Thyroid gland (tissue), 4 donors: ENCODE data around the gene ANO6. TPM values are rescaled to one million over a fixed set of nuclear protein-coding genes. Genes with fewer than 3 reads are reported as not detected.
"Not testable (repeated sequence)": the region's sequence is repeated elsewhere in the genome, so short reads cannot be mapped to it uniquely, and the experiment has no call there.

Source experiments
- DNase-seq, 2 donors: peaks; one replicate each; pipeline ENCODE4 v3.0.0-alpha.2; 2019
- H3K27ac ChIP-seq, 3 donors: fragments of 200-600 bp; sonication (generic); 1 replicate in 2 of 3; 2 replicates in 1 of 3; pipeline ENCODE4 v1.5.1; 2016 to 2019; ENCODE audit warnings: mild to moderate bottlenecking in 1 of 3, moderate library complexity in 1 of 3
- H3K27me3 ChIP-seq: fragments of 200-600 bp; sonication (generic); one replicate; pipeline ENCODE4 v1.5.1; 2019
- H3K36me3 ChIP-seq, 2 donors: fragments of 200-600 bp; sonication (generic); one replicate each; pipeline ENCODE4 v1.5.1; 2016 to 2019
- H3K4me1 ChIP-seq, 2 donors: fragments of 200-600 bp; sonication (generic); one replicate each; pipeline ENCODE4 v1.5.1; 2017 to 2019
- H3K4me3 ChIP-seq, 3 donors: fragments of 200-600 bp; sonication (generic); replicated peaks in 1 of 3; 1 replicate in 2 of 3; 2 replicates in 1 of 3; pipeline ENCODE4 v1.5.1; 2016; ENCODE audit warnings: mild to moderate bottlenecking in 1 of 3
- H3K9me3 ChIP-seq: fragments of 200-600 bp; sonication (generic); one replicate; pipeline ENCODE4 v1.5.1; 2017
- POLR2A ChIP-seq, 2 donors: fragments of 450-650 bp; IDR thresholded peaks; one replicate each; pipeline ENCODE4 v1.6.1; 2017; ENCODE audit warnings: antibody characterized with exemption in 2 of 2, mild to moderate bottlenecking in 2 of 2, moderate library complexity in 1 of 2
- WGBS, 2 donors: methylation state at CpG; one replicate each; pipeline ENCODE4 v1.1.5; 2017; 5-methylcytosine and 5-hydroxymethylcytosine counted together
- intact Hi-C: fragments of 100-400 bp; cut with DNase I; formaldehyde crosslinking; loops from one replicate; pipeline ENCODE4 v1.15.1; 2023
- total RNA-seq, 4 donors: library from RNA; depleted of rRNA; stranded (reverse); fragments of >200 nt; gene quantifications; one replicate each; pipeline ENCODE4 v1.2.3, GENCODE V29; 2016
- TF ChIP-seq, protein P1 (sequence below), 6 experiments: fragments of 200-600 bp in 3 of 6; fragments of 450-650 bp in 3 of 6; sonication (generic) in 3 of 6; IDR thresholded peaks; one replicate each; pipeline ENCODE4 v1.5.1; 2016 to 2019; ENCODE audit warnings: antibody characterized with exemption in 6 of 6, mild to moderate bottlenecking in 2 of 6, inconsistent platforms in 1 of 6, moderate library complexity in 1 of 6

The ANO6 gene
- total RNA-seq, 4 donors from 2014 or later, result 37.3 to 61.1 (median 48.1) TPM

DNA sequence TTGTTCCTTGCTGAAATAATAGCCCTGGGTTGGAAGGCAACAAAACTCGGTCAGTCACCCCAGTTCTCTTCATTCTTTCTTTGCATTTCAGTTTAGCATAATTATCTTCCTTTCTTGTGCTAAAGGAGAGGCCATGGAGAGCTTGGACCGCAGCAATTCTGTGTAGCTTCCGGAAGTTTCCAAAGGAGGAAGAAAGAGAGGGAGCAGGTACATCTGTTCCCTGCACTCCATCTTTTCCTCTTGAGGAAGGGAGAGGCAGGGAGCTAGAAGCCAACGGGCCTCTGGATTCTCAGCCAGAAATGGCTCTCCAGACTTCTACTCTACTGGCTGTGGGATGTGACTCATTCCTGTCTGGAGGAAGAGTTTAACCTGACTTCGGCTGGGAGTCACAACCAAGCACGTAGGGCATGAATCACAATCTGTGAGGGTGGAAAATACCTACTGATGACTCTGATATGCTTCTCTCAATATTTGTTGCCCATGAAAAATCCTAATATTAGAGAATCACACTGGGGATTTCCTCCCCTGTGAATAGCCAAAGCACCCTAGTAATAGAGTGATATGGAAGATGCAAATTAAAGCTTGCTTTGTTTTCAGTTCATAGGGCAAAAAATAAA, 17.0 kb downstream of the ANO6 start:
- no peaks in the 10 kb centered on the region for H3K27me3 ChIP-seq
- TF ChIP-seq, protein P1, sequence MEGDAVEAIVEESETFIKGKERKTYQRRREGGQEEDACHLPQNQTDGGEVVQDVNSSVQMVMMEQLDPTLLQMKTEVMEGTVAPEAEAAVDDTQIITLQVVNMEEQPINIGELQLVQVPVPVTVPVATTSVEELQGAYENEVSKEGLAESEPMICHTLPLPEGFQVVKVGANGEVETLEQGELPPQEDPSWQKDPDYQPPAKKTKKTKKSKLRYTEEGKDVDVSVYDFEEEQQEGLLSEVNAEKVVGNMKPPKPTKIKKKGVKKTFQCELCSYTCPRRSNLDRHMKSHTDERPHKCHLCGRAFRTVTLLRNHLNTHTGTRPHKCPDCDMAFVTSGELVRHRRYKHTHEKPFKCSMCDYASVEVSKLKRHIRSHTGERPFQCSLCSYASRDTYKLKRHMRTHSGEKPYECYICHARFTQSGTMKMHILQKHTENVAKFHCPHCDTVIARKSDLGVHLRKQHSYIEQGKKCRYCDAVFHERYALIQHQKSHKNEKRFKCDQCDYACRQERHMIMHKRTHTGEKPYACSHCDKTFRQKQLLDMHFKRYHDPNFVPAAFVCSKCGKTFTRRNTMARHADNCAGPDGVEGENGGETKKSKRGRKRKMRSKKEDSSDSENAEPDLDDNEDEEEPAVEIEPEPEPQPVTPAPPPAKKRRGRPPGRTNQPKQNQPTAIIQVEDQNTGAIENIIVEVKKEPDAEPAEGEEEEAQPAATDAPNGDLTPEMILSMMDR (IDR thresholded peaks at IDR 0.05), result no peak
- no peak for TF ChIP-seq POLR2A (IDR thresholded peaks at IDR 0.05)
- H3K9me3 ChIP-seq, result no peaks in the 10 kb centered on the region
- peak overlapping the region in 2 of 3 donors; percentile 76 to 77 for H3K27ac ChIP-seq
- DNase-seq, result peak in 1 of 2 donors; percentile 5
- no peaks in the 10 kb centered on the region for H3K36me3 ChIP-seq
- H3K4me3 ChIP-seq, result no peak overlapping the region
- intact Hi-C loops, result no loop called here
- H3K4me1 ChIP-seq, result peaks cover 26 to 45% of the 10 kb centered on the region in 2 donors
- 56 to 59% methylated on average over 6 of the region's 6 CpGs for WGBS, 2 donors

DNA sequence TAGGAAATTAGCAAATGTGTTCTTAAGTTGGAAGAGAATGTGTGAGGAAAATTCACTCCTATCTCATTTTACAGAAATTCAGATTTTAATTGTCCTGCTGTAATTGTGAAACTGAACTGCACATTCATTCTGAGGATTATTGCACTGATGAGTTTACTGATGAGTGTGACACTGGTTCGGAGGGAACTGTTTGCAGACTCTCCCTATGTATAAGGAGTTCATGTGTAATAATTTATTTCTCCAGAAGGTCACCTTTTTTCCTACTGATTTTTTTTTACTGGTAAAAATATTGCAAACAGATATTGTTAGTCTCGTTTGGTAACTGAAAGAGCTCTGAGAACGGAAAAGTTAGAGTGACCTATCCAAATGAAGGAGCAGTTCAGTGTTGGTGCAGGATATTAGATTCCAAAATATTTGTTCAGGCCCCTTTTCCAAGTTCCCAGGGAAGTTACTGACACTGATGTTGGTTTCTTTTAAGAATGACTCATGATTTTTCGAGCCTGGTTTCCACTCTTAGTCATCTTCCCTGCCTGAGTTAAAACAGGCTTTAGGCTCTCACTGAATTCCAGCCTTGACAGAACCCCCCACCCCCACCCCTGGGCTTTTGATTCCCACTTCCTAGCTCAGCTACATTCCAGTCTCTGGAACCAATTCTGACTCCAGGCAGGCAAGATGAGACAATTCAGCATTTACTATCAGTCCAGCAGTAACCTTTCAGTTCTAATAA, 18.4 kb downstream of the ANO6 start:
- intact Hi-C loops, result no loop called here
- TF ChIP-seq POLR2A (IDR thresholded peaks at IDR 0.05), result no peak
- TF ChIP-seq, protein P1 (IDR thresholded peaks at IDR 0.05), result no peak
- Histone ChIP-seq H3K4me1 (peaks cover 26 to 45% of the 10 kb centered on the region in 2 donors), H3K4me3 (no peak overlapping the region), H3K27ac (peak overlapping the region; percentile 65 to 77 (median 76)), H3K9me3 (no peaks in the 10 kb centered on the region), H3K36me3 (no peaks in the 10 kb centered on the region), H3K27me3 (no peaks in the 10 kb centered on the region)
- 41 to 60% methylated on average over 4 of the region's 4 CpGs for WGBS, 2 donors
- peak; percentile 35 to 39 for DNase-seq

DNA sequence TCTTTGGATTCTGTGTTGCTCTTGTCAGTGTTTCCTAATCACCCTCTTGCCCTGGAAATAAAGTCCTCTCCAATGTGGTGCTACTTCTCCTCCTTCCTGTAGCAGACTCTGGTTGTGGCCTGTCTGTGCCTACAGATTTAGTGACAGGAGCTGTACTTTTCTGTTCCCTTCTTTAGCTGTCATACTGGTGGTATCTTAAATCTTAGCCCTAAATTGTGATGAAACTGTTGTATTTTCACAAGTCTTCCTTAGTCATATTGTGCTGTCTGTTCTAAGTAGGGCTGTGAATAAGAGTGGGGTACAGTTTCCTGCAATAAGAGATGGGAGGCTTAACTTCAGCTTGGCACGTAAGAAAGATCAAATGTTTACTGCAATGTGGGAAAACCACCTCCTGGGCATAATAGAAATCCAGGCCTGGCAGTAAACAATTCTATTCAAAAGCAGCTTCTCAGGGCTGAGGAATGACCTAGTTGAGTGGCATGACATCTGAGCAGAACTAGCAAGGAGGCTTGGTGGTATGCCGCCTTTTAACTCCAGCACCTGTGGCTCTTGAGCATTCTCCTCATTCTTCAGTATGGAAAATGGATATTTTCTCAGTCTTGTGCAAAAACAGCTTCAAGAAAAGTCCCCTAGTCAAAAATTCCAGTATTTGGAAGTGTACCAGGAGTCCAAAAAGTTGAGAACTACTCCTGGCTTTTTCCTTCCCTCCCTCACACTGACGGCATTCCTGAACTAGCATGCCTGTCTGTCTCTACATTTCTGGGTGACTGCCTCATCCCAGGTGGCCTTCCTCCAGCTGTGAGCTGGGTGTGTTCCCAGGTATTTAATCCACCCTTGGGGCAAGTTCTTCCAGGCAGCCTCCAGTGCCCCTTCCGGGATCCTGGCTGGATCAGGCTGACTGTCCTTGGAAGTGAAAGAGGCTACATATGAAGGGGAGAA, 19.5 kb downstream of the ANO6 start:
- Histone ChIP-seq H3K9me3 (no peaks in the 10 kb centered on the region), H3K36me3 (no peaks in the 10 kb centered on the region), H3K27me3 (no peaks in the 10 kb centered on the region), H3K4me1 (peaks cover 26 to 45% of the 10 kb centered on the region in 2 donors), H3K27ac (peak overlapping the region; percentile 65 to 77 (median 76)), H3K4me3 (no peak overlapping the region)
- intact Hi-C loops, result no loop called here
- 52 to 56% methylated on average over 4 of the region's 4 CpGs for WGBS, 2 donors
- peak; percentile 29 to 59 for DNase-seq
- TF ChIP-seq POLR2A (IDR thresholded peaks at IDR 0.05), result no peak
- TF ChIP-seq, protein P1 (IDR thresholded peaks at IDR 0.05), result no peak

GRCh38 chr12:45236383-45236782, 20.5 kb downstream of the ANO6 start:
- H3K9me3 ChIP-seq, intact Hi-C loops, DNase-seq, H3K4me3 ChIP-seq, H3K27me3 ChIP-seq, H3K36me3 ChIP-seq: not testable (repeated sequence)
- Histone ChIP-seq H3K27ac (peak overlapping the region in 1 of 3 donors; percentile 76), H3K4me1 (peaks cover 26 to 45% of the 10 kb centered on the region in 2 donors)
- 81 to 100% methylated on average over 2 of the region's 2 CpGs for WGBS, 2 donors

DNA sequence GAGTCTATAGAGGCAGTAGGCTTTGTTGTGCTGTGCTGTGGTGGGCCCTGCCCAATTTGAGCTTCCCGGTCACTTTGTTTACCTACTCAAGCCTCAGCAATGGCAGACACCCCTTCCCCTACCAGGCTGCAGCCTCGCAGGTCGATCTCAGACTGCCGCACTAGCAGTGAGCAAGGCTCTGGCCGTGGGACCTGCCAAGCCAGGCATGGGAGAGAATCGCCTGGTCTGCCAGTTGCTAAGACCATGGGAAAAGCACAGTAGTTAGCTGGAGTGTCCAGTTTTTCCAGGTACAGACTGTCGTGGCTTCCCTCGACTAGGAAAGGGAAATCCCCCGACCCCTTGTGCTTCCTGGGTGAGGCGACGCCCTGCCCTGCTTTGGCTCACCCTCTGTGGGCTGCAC, 26.3 kb downstream of the ANO6 start:
- no peak for DNase-seq
- no peak overlapping the region for H3K4me3 ChIP-seq
- TF ChIP-seq, protein P1 (IDR thresholded peaks at IDR 0.05), result no peak
- TF ChIP-seq POLR2A (IDR thresholded peaks at IDR 0.05), result no peak
- WGBS, 2 donors, result 94 to 98% methylated on average over 11 of the region's 11 CpGs
- no peak overlapping the region for H3K27ac ChIP-seq
- no peaks in the 10 kb centered on the region for H3K36me3 ChIP-seq
- no peaks in the 10 kb centered on the region for H3K9me3 ChIP-seq
- intact Hi-C loops, result no loop called here
- H3K27me3 ChIP-seq, result no peaks in the 10 kb centered on the region
- no peaks in the 10 kb centered on the region for H3K4me1 ChIP-seq
